GM19193 (cell line): ENCODE results near the gene ADAMTSL5.

Source experiments
- POLR2A ChIP-seq: IDR thresholded peaks from 4 replicates; pipeline ENCODE4 v1.6.1; 2011; ENCODE audit not compliant: insufficient read depth, insufficient read length; ENCODE audit errors: extremely low read depth

Gene ADAMTSL5, protein sequence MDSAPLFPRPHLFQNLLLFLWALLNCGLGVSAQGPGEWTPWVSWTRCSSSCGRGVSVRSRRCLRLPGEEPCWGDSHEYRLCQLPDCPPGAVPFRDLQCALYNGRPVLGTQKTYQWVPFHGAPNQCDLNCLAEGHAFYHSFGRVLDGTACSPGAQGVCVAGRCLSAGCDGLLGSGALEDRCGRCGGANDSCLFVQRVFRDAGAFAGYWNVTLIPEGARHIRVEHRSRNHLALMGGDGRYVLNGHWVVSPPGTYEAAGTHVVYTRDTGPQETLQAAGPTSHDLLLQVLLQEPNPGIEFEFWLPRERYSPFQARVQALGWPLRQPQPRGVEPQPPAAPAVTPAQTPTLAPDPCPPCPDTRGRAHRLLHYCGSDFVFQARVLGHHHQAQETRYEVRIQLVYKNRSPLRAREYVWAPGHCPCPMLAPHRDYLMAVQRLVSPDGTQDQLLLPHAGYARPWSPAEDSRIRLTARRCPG

DNA sequence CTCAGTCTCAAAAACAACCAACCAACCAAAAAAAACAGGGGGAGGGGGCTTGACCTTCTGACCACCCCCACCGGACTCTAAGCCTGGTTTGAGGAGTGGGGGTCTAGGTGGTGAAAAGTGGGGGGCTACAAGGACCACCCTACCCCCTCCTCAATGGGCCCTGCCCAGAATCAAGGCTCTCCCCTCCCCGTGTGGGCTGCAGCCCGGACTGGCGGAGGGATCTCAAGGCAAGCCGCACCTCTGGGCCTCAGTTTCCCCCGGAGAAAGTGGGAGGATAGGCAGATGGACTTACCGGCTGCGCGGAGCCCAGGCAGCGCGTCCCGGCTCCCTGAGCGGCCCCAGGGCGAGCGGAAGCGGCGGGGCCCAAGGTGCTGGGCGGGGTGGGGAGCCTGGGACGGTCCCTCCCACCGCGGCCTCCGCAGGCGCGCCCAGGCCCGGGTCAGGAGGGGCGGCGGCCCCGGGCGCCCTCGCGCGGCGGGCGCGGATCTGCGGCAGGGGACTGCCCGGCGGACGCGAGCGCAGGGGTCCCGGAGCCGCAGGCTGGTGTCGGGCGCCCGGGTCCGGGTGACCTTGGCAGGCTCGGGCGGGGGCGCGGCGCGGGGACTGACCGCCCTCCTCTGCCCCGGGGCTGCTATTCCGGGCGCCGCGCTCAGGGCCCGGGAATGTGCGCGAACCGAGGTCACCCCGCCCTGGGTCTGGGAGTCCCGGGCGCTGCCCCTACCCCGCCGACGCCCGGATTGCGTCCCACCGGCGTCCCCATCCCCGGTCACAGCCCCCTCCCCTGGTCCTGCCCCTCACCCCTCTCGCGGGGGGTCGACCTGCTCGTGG is at the start of gene ADAMTSL5:
Gene ADAMTSL5, minus strand, starts transcription at position 349 of the 828 bp plus-strand sequence. CDS start 2,076 bp downstream, outside the sequence.
- TF ChIP-seq POLR2A = no peak

DNA sequence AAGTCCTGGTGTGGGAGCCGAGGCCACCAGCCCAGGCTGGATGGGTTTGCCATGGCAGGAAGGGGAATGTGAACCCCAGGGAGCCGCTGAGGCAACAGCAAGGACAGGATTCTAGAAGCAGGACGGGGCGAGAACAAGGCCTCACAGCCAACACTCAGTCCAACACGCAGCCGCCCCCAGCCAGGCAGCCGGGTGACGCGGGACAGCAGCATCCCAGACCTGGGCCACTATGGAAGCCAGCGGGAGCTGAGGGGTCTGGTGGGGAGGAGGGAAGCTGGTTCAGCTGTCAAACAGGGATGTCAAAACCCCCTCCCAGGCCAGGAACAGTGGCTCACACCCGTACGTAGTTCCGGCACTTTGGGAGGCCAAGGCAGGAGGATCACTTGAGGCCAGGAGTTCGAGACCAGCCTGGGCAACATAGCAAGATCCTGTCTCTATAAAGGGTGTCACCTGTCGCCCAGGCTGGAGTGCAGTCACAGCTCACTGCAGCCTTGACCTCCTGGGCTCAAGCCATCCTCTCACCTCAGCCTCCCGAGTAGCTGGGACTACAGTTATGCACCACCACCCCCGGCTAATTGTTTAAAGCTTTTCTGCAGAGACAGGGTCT is 48.5 kb upstream of the ADAMTSL5 start:
- no peak for TF ChIP-seq POLR2A

DNA sequence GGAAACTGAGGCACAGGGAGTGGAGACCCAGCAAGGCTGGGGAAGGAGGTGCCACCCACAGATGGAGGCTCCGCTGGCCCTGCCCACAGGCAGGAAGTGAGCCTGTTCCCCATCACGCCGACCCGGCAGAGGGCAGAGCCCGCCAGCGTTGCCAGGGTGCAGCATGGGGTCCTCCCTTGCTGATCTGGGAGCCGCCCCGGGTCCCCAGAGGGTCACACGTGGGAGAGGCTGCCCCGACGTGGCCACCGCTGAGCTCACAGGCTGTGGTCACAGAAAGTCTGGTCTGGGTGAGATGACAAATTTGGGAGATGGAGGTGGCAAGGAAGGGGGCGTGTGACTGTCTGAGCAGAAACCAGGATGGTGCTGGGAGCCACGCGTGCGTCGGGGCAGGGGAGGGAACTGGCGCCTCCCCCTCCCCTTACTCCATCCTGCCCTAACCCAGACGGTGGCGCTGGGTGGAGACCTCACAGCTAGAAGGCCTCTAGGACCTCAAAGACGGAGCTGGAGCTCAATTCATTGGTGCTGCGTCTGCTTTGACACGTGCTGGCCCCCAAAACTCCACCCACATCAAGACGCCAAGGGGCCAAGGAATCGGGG is 47.6 kb upstream of the ADAMTSL5 start:
- no peak for TF ChIP-seq POLR2A

DNA sequence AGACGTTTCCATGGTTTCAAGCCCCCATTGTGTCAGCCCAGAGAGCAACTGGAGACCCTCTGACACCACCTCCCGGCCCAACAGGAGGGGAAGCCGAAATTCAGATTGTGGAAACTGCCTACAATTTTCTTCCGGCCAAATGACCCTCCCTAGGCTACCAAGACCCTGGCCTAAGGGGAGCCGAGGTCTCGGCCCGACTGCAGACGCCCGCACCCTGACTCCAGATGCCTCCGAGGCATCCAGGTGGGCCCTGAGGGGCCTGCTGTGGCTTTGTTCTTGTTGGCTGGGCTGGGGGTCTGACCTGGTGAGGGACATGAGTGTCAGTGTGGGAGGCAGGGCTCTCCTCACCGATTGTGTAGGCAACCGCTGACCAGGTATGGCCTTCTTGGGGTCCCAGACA is 45.7 kb upstream of the ADAMTSL5 start:
- no peak for TF ChIP-seq POLR2A

DNA sequence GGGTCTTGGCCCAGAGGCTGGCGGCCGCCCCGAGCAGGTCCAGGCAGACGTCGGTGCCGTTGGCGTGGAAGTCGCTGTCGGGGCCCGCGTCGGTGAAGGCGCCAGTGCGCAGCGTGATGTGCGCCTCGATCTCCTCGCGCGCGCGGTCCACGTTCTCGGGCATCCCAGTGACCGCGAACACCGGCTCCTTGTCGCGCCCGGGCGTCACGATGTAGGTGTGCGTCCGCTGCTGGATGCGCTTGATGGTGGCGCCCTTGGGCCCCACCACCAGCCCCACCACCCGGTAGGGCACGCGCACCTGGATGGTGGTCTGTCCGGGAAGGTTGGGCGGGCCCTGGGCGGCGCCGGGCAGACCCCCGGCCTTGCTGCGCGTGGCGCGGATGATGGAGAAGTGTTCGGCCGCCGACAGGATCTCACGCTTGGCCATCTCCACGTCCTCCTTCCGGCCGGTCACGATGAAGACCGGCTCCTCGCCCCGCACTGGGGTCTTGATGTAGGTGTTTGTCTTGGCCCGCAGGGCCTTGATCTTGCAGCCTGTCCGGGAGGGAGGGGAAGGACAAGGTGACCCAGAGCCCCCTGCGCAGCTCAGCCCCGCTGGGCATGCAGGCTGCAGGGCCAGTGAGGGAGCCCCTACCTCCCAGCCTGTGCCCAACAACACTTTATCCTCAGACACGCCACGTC is 43.7 kb upstream of the ADAMTSL5 start:
- no peak for TF ChIP-seq POLR2A

DNA sequence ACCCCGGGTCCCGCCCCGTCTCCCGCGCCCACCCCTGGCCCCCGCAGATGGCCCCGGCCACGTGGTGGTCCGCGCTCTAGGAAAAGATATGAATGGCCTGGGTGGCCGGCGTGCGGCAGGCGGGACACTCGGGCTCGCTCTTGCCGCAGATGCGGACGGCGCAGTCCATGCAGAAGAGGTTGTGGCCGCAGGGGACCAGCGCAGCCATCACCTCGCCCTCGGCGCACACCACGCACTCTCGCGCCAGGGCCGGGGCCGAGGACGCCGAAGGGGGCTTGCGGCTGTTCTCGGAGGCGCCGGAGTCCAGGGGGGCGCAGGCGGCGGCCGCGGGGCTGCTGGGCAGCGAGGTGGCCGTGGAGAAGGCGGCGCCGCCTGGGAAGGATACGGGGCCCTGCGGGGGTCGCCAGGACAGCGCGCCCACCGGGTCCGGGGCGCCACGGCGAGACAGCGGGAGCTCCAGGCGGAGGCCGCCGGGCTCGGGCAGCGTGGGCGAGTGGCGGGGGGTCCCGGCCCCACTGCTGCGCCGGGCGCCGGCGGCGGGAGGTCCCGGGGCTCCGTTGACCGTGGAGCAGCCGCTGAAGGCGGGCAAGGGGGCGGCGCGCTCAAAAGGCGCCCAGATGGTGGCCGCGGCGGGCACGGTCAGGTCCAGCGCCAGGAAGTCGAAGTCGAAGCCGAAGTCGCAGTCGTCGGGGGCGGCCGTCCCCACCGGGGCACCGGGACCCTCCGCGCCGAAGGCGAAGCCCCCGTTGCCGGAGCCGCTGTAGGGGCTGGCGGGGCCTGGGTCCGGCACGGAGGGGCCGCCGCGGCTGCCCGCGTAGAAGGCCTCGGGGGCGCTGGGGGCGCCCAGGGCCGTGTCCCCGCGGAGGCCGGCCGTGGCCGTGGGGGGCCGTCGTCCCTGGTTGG is 42.9 kb upstream of the ADAMTSL5 start:
- no peak for TF ChIP-seq POLR2A

DNA sequence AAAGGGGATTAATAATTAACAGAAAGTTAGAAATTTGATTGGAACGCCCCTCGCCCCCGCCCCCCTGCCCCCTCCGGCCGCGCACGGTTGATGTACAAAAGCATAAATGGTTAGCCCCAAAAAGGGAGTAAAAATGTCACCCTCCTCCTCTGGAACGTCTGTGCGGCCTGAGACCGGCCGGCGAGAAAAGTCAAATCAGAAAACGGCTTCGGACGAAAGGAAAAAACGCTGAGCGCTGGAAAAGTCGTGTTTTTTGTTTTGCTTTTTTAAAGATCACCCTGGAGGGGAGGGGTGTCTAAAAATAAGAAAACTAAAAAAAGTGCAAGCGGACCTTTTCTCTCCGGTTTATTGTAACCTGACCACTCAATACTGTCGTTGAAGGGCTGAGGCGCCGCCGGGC is 42.1 kb upstream of the ADAMTSL5 start:
- no peak for TF ChIP-seq POLR2A

DNA sequence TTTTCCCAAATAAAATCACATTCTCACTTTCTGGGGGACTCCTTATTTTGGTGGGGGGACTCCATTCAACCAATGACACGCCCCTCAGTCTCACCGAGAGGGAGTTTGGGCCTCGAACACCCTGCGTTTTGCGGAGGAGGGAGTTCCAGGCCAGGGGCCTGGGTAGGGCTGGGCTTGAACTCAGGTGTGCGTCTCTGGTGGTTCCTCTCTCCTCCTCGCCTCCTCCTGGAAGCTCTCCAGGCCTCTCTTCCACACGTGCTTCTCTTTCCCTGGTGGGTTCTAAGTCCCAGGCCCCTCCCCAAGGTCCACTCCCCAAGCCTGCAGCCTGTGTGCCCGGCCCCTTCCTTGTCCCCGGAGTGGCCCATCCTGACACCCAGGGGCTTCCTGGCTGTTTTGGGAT is 40.6 kb upstream of the ADAMTSL5 start:
- no peak for TF ChIP-seq POLR2A

DNA sequence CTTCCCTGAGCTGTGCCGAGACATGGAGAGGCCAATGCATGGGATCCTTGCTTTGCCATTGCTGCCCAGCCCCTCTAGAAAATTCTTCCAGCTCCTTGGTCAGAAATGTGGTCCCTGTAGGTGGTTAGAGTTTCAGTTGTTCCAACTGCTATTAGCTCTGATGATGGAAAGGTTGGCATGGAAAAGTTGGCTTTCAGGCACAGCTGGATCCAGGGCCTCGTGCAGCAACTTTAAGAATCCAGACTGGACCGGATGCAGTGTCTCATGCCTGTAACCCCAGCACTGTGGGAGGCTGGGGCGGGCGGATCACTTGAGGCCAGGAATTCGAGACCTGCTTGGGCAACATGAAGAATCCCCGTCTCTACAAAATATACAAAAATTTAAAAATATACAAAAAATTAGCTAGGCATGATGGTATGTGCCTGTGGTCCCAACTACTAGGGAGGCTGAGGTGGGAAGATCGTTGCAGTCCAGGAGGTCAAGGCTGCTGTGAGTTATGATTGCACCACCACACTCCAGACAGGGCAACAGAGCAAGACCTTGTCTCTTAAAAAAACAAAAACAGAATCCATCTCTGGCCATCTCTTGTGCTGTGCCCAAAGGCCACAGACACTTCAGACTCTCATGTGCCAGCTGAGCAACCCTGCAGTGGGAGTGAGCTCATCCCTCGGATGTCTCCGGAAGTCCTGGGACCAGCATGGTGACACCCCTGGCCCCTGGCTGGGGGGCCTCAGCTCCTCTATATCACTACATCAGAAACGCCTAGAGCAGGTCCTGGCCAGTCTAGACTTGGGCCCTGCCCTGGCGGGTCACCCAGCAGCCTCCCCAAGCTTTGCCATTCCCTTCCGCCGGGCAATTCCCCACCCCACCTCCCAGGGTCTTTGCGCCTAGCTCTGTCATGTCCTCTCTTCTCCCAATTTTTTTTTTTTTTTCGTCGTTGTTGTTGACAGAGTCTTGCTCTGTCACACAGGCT is 38.5 kb upstream of the ADAMTSL5 start:
- TF ChIP-seq POLR2A = no peak

DNA sequence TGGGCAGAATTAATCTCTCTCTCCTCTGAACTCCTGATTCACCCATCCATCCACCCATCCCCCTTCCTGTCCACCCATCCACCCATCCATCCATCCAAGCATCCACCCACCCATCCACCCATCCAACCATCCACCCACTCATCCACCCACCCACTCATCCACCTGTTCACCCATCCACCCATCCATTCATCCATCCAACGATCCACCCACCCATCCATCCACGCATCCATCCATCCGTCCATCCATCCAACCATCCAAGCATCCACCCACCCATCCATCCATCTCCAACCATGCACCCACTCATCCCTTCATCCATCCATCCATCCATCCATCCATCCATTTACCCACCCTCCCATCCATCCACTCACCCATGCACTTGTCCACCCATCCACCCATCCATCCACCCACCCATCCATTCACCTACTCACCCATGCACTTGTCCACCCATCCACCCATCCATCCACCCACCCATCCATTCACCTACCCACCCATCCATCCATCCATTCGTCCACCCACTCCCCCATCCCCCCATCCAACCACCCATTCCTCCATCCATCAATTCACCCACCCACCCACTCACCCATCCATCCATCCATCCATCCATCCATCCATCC is 36.6 kb upstream of the ADAMTSL5 start:
- TF ChIP-seq POLR2A = no peak

DNA sequence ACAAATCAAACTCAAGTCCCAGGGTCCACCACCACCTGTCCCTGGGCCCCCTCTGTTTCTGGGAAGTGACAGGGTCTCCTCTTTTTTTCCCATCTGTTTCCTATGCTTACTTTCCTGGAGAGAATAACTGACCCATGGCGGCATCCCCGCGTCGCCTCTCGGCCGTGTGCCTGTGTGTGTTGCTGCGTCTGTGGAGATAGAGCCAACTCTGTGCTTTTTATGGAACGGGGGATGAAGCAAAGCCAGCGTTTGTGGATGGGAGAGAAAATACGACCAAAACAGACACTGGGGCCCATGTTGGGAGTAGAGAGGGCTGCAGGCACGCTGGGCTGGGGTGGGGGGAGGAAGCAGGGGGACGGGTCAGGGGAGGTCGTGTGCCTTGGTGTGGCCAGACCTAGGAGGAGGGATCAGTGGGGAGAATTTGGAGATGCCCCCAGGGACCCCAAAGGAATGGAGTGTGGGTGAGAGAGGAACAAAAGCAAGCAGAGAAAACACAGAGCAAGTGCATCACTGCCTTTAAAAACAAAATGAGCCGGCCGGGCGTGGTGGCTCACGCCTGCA is 27.6 kb upstream of the ADAMTSL5 start:
- TF ChIP-seq POLR2A = no peak

DNA sequence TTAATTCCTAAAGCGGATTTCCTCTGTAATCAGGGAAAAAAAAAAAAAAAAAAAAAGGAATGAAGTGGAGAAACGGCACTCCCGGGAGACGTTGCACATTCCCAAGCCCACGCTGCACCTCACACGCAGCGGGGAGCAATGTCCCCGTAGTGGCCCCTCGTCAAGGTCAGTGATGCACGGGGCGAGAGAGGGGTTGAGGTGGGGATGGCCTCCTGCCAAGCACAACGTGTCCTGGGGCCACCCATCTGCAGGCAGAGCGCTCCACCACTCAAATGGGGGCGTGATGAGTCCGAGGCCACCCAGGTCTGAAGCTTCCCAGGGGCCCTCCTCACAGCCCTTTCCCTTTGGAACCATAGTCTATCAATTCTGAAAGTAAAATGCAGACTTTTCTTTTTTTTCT is 26.2 kb upstream of the ADAMTSL5 start:
- TF ChIP-seq POLR2A = no peak
